GM18505 (cell line): Measurements from ENCODE around the gene BTBD16.

Experiments
- ATAC-seq: cut with Tn5 transposase; IDR thresholded peaks from one replicate; pipeline ENCODE4 v1.9.1; 2021; ENCODE audit not compliant: unreplicated experiment
- POLR2A ChIP-seq: IDR thresholded peaks from 4 replicates; pipeline ENCODE4 v1.6.1; 2011; ENCODE audit warnings: borderline replicate concordance; ENCODE audit not compliant: insufficient read depth, insufficient read length; ENCODE audit errors: extremely low read depth

The BTBD16 gene

DNA sequence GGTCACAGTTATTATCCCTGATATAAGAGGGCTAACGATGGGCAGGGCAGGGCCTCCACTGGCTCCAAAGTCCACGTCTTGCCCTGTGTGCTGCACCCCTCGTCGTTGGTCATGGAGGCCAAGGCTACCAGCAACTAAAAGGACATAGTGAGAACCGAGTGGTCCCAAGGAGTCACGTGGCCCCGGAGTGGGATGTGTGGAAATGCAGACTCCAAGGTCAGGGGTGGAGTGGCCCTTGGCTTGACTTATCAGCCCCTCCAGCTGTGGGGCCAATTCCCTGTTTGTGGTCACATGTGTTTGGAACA lies 30.7 kb downstream of the BTBD16 start:
- no peak for ATAC-seq
- TF ChIP-seq POLR2A: no peak

GRCh38 chr10:122302315-122302714 lies 31.2 kb downstream of the BTBD16 start:
- no peak for TF ChIP-seq POLR2A
- no peak for ATAC-seq

GRCh38 chr10:122303271-122304053 lies 32.4 kb downstream of the BTBD16 start:
- ATAC-seq: no peak
- no peak for TF ChIP-seq POLR2A

GRCh38 chr10:122304054-122304579 lies 33.0 kb downstream of the BTBD16 start:
- ATAC-seq: no peak
- TF ChIP-seq POLR2A: no peak

- ATAC-seq: no peak
Measured at GRCh38 chr10:122306282-122306681, 35.2 kb downstream of the BTBD16 start.

DNA sequence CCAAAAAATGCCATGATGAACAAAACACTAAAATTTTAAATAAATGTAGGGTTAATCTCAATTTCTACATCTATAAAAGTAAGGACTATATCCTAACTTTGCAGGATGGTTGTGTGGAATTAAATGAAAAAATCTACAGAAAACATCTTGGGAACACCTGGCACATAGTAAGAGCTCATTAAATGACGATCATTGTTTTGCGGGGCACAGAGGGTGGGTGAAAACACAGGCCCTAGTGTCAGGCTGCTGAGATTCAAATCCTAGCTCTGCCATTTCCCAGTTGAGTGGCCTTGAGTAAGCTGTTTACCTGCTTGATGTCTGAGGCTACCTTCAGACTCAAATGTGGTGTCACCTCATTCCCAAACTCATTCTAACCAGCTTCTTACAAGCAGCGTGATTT lies 35.6 kb downstream of the BTBD16 start:
- no peak for ATAC-seq

More at GRCh38 chr10:122306282-122306681, 35.2 kb downstream of the BTBD16 start:
- TF ChIP-seq POLR2A: no peak

GRCh38 chr10:122307669-122308416 lies 36.7 kb downstream of the BTBD16 start:
- ATAC-seq: peak; percentile 62
- TF ChIP-seq POLR2A: no peak

More for the DNA sequence above, 35.6 kb downstream of the BTBD16 start:
- TF ChIP-seq POLR2A: no peak

DNA sequence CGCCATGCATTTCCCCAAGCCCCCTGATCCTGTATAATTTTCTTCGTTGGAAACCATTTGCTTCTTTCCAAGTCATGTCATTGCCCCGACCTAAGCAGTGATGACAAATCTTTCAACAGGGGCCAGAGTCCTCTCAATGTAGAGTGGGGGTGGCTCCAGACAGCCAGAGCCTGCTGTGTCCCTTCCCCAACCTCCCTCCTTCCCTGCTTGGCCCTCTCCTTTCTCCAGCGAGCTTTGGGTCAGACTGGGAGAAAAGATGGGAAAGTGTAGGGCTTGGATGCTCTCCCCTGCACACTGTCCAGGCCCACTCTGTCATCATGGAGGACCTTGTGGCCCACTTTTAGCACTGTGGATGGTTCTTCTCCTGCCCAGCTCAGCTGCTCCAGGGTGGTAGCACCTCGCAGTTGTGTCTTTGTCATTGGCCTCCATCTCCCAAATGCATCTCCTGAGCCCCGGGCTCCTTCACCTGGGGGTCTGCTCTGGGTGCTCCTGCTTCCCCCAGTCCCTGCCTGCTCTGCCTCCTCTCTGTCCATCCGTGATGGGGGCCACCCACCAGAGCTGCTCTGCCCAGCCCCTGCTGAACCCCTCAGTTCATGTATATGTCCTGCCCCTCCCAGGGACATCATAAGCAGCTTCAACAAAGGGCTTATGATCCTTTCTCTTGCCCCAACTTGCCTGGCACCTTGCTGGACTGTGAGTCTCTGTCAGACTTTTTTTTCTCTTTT lies 37.5 kb downstream of the BTBD16 start:
- ATAC-seq: no peak
- TF ChIP-seq POLR2A: no peak

DNA sequence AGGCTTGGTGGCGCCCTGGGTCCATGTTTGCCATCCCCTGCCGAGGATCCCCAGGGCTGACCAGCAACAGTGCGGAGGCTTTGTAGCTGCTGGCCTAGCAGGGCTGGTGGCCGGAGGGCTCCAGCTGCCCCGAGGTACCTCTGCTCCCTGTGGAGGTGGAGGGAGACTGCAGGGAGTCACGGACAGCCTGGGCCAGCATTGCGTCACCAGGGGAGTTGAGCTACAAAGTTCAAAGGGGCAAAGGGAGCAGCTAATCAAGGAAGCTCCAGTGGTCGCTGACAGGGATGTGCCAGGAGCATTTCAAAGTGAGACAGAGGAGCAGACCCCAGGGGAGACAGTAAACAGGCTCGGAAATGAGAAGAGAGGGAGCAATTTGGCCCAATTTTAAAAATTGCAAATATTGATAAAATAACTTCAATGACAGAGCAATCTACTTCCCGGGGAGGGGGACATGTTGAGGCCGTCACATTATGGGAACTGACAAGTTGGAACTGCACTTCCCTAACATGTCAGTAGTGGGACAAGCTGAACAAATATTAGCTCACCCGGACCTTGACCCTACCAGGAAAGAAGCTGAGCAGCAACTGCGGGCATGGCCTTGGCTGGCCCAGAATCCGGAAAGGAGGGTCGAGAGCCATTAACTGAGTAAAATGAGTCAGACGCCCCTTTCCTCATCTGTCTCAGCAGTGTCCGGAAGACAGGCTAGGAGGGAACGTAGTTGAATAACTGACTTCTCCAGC lies 39.4 kb downstream of the BTBD16 start:
- ATAC-seq: no peak
- no peak for TF ChIP-seq POLR2A

- no peak for ATAC-seq
- no peak for TF ChIP-seq POLR2A
Measured at GRCh38 chr10:122311051-122311410, 39.9 kb downstream of the BTBD16 start.

GRCh38 chr10:122311716-122312115 lies 40.6 kb downstream of the BTBD16 start:
- ATAC-seq: no peak
- no peak for TF ChIP-seq POLR2A

- ATAC-seq: no peak
- no peak for TF ChIP-seq POLR2A
Measured at GRCh38 chr10:122316224-122316884, 45.3 kb downstream of the BTBD16 start.

GRCh38 chr10:122321960-122322359 lies 50.9 kb downstream of the BTBD16 start:
- TF ChIP-seq POLR2A: no peak
- ATAC-seq: no peak

DNA sequence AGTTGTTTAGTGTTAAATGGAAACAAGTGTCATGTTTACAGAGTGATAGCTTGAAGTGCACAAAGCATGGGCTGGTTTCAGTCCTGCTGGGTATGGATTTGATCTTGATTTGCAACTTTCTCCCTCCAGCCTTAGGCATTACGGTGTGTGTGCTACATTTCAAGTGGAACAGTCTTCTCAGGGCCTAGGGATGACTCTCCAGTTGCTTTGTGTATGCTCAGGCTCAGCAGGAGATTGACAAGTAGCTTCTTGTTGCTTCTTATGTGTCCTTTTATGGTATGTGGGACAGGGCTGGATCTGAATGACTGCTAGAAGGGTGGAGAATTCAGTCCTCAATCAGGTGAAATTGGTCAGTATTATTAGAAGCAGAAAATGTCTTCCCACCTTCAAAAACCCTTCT lies 52.1 kb downstream of the BTBD16 start:
- TF ChIP-seq POLR2A: no peak
- ATAC-seq: no peak
